A673 (cell line): Measurements from ENCODE around the gene DPH5. TPM values are rescaled to one million over a fixed set of nuclear protein-coding genes. Genes with fewer than 3 reads are reported as not detected.

Experiments used
- BruUV-seq: library from RNA; stranded (reverse); fragments of 400-500 nt; replicated peaks from 2 replicates; lab custom pipeline; 2021; lab: Mats Ljungman, UMichigan
- CTCF ChIA-PET: fragments of 300-600 bp; sonication (Branson Sonifier 250); formaldehyde crosslinking; loops from one replicate; lab custom pipeline; 2022; ENCODE audit warnings: antibody characterized with exemption; lab: Charles Lee
- POLR2A ChIA-PET: fragments of 300-600 bp; sonication (Branson Sonifier 250); formaldehyde crosslinking; loops from one replicate; lab custom pipeline; 2022; ENCODE audit warnings: antibody characterized with exemption; ENCODE audit not compliant: low non-redundant PET; lab: Charles Lee
- DNase-seq: peaks from one replicate; pipeline ENCODE4 v3.0.0-alpha.2; 2015; ENCODE audit warnings: low spot score
- H3K27ac ChIP-seq: fragments of 200-600 bp; sonication (generic); 2 replicates; pipeline ENCODE4 v1.5.1; 2016; ENCODE audit warnings: mixed run types, low read depth, mild to moderate bottlenecking, mixed read lengths, antibody characterized with exemption, low read length; ENCODE audit not compliant: poor library complexity, severe bottlenecking
- H3K27me3 ChIP-seq: fragments of 200-600 bp; sonication (generic); replicated peaks from 2 replicates; pipeline ENCODE4 v1.6.1; 2017; ENCODE audit warnings: mixed run types, low read depth, mild to moderate bottlenecking, mixed read lengths, antibody characterized with exemption, low read length; ENCODE audit not compliant: insufficient read depth, poor library complexity
- H3K36me3 ChIP-seq: fragments of 200-600 bp; sonication (generic); 2 replicates; pipeline ENCODE4 v1.6.1; 2016; ENCODE audit warnings: mixed run types, mild to moderate bottlenecking, mixed read lengths, antibody characterized with exemption, low read length; ENCODE audit not compliant: insufficient read depth, poor library complexity, severe bottlenecking
- H3K4me1 ChIP-seq: fragments of 200-600 bp; sonication (generic); 2 replicates; pipeline ENCODE4 v1.6.1; 2017; ENCODE audit warnings: mixed run types, mild to moderate bottlenecking, mixed read lengths, antibody characterized with exemption, low read length; ENCODE audit not compliant: insufficient read depth, poor library complexity, severe bottlenecking
- H3K4me3 ChIP-seq: fragments of 200-600 bp; sonication (generic); 2 replicates; pipeline ENCODE4 v1.5.1; 2016; ENCODE audit warnings: low read depth, mixed run types, mild to moderate bottlenecking, mixed read lengths, low read length; ENCODE audit not compliant: poor library complexity, severe bottlenecking
- H3K9me3 ChIP-seq: fragments of 200-600 bp; sonication (generic); 2 replicates; pipeline ENCODE4 v1.6.1; 2016; ENCODE audit warnings: mixed run types, low read depth, mild to moderate bottlenecking, mixed read lengths, antibody characterized with exemption, low read length; ENCODE audit not compliant: poor library complexity, severe bottlenecking
- CTCF ChIP-seq: fragments of 300-800, 200-600 bp; sonication (generic); conservative IDR thresholded peaks from 2 replicates; pipeline ENCODE4 v1.5.1; 2017; ENCODE audit warnings: low read depth, mild to moderate bottlenecking, antibody characterized with exemption, low read length, moderate library complexity, mixed read lengths
- EZH2 ChIP-seq: fragments of 200-600 bp; sonication (generic); IDR thresholded peaks from 2 replicates; pipeline ENCODE4 v1.6.1; 2017; ENCODE audit warnings: borderline replicate concordance, low read depth, mild to moderate bottlenecking, mixed read lengths, antibody characterized with exemption, low read length; ENCODE audit not compliant: poor library complexity, severe bottlenecking
- intact Hi-C: fragments of 100-400 bp; cut with micrococcal nuclease; formaldehyde crosslinking; loops from one replicate; pipeline ENCODE4 v1.10.0; 2022; ENCODE audit not compliant: unreplicated experiment
- total RNA-seq: library from RNA; stranded (reverse); gene quantifications from 2 replicates; pipeline ENCODE4 v1.2.3, GENCODE V29; 2021

Gene DPH5
- total RNA-seq, 1 experiment from 2014 or later: 50.5 TPM

DNA sequence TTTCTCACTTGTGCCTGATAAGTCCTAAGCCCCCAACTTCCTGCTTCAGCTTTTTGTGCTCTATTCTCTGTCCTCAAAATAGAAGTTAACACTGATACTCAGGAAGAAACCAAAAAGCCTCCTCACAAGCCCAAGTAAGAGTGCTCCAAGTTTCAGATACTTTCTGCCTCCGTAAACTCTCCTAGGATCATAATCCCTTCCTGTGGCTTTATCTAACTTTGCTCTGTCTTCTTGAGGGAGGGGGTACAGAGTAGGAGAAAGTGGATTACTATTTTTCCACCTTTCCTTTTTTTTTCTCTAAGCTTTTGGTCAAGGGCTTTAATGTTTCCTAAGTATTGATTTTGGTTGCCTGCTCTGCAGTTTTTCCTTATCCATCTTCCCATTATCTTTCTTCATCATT lies 54.6 kb downstream of the DPH5 start:
- TF ChIP-seq CTCF (no peak), EZH2 (no peak)
- H3K9me3 ChIP-seq: no peaks in the 10 kb centered on the region
- no TSS peak for BruUV-seq
- peaks cover 4% of the 10 kb centered on the region for H3K36me3 ChIP-seq
- no peak overlapping the region for H3K27ac ChIP-seq
- no peak for DNase-seq
- no peaks in the 10 kb centered on the region for H3K27me3 ChIP-seq
- ChIA-PET CTCF (no interaction called here), POLR2A (no interaction called here)
- intact Hi-C loops: no loop called here
- H3K4me1 ChIP-seq: peaks cover 11% of the 10 kb centered on the region
- no peak overlapping the region for H3K4me3 ChIP-seq

DNA sequence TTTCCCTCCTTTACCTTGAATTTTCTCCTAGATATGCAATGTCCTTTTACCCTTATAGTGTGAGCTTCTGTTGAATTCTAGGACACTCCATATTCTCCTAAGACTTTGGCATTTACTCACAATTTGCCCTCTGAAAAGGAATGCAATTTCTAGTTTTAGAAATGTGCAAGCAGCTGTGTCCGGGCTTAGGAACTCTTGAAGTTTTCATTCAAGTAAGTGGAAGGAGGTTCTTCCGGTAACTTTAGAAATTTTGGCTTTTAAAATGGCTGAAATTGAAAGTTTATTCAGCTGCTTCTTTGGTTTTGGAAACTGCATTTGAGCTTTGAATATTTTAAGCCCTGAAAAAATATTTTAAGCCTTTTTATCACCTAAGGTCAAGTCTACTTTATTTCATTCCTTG lies 56.3 kb downstream of the DPH5 start:
- BruUV-seq: no TSS peak
- Histone ChIP-seq H3K27me3 (no peaks in the 10 kb centered on the region), H3K4me1 (peaks cover 11% of the 10 kb centered on the region), H3K36me3 (peaks cover 3% of the 10 kb centered on the region), H3K27ac (no peak overlapping the region), H3K4me3 (no peak overlapping the region), H3K9me3 (no peaks in the 10 kb centered on the region)
- intact Hi-C loops: no loop called here
- CTCF ChIA-PET: no interaction called here
- POLR2A ChIA-PET: interaction anchor here (0.5 kb wide), 1 partner anchor 10 kb away, joined by 3 read pairs; no protein-coding TSS in a partner anchor
- no peak for DNase-seq
- no peak for TF ChIP-seq CTCF
- TF ChIP-seq EZH2: no peak

GRCh38 chr1:100968621-100969020 lies 57.0 kb downstream of the DPH5 start:
- intact Hi-C loops: no loop called here
- ChIA-PET POLR2A (no interaction called here), CTCF (no interaction called here)
- BruUV-seq: no TSS peak
- Histone ChIP-seq H3K27ac (no peak overlapping the region), H3K36me3 (peaks cover 3% of the 10 kb centered on the region), H3K4me1 (peaks cover 11% of the 10 kb centered on the region), H3K9me3 (no peaks in the 10 kb centered on the region), H3K4me3 (no peak overlapping the region), H3K27me3 (no peaks in the 10 kb centered on the region)
- TF ChIP-seq EZH2: no peak
- TF ChIP-seq CTCF: no peak
- no peak for DNase-seq
